Retinal pigment epithelial cell (primary cell): ENCODE data around the gene HES6.

Source experiments
- DNase-seq: peaks from one replicate; pipeline ENCODE4 v3.0.0-alpha.2; 2010; ENCODE audit warnings: low read depth
- H3K4me3 ChIP-seq: 2 replicates; pipeline ENCODE4 v1.5.1; 2011; ENCODE audit warnings: mild to moderate bottlenecking, low read length, control low read depth, moderate library complexity
- CTCF ChIP-seq: conservative IDR thresholded peaks from 2 replicates; pipeline ENCODE4 v1.5.1; 2011; ENCODE audit warnings: low read depth, low read length, control low read depth, inconsistent platforms

Gene HES6

GRCh38 chr2:238207006-238207405 lies 32.8 kb downstream of the HES6 start:
- no peak overlapping the region for H3K4me3 ChIP-seq
- no peak for TF ChIP-seq CTCF
- DNase-seq: no peak

GRCh38 chr2:238203973-238204683 lies 35.7 kb downstream of the HES6 start:
- peak overlapping the region; percentile 57 for H3K4me3 ChIP-seq
- TF ChIP-seq CTCF: no peak
- no peak for DNase-seq

GRCh38 chr2:238203094-238203972 lies 36.5 kb downstream of the HES6 start, which contains the start of gene ILKAP:
Gene ILKAP, minus strand, starts transcription at chr2:238203695. Its CDS starts 142 bp downstream, at chr2:238203553.
- TF ChIP-seq CTCF: no peak
- peak; percentile 25 for DNase-seq
- peak within 1 kb of the TSS; percentile 73 for H3K4me3 ChIP-seq

GRCh38 chr2:238202326-238203093 lies 37.3 kb downstream of the HES6 start:
- peak overlapping the region; percentile 73 for H3K4me3 ChIP-seq
- DNase-seq: no peak

GRCh38 chr2:238190445-238190844 lies 49.4 kb downstream of the HES6 start:
- no peak for DNase-seq
- no peak for TF ChIP-seq CTCF
- no peak overlapping the region for H3K4me3 ChIP-seq

More at GRCh38 chr2:238202326-238203093, 37.3 kb downstream of the HES6 start:
- no peak for TF ChIP-seq CTCF
